ENCODE measurements around the gene STAG2. TPM values are rescaled to one million over a fixed set of nuclear protein-coding genes. Genes with fewer than 3 reads are reported as not detected.
"Not testable (repeated sequence)": the region's sequence is repeated elsewhere in the genome, so short reads cannot be mapped to it uniquely, and the experiment has no call there.

STAG2 gene
- polyA plus RNA-seq, 4 donors, result 19.7 to 76.6 (median 27.3) TPM

- Histone ChIP-seq H3K4me1 (ENCODE audit: control insufficient read depth in 3 of 3, insufficient read depth in 2 of 3, low read depth in 1 of 3, low read length in 2 of 3) (no peaks in the 10 kb centered on the region), H3K27ac (ENCODE audit: low read depth in 1 of 3, low read length in 2 of 3) (no peak overlapping the region), H3K9me3 (ENCODE audit: control insufficient read depth in 2 of 2, insufficient read depth in 1 of 2, low read depth in 1 of 2, low read length in 1 of 2) (no peaks in the 10 kb centered on the region), H3K27me3 (ENCODE audit: control insufficient read depth in 3 of 3, insufficient read depth in 3 of 3, low read length in 3 of 3) (no peaks in the 10 kb centered on the region), H3K4me3 (ENCODE audit: low read depth in 1 of 3, low read length in 3 of 3) (no peak overlapping the region), H3K36me3 (ENCODE audit: control insufficient read depth in 3 of 3, insufficient read depth in 2 of 3, low read depth in 1 of 3, low read length in 3 of 3) (peaks cover 0 to 4% (median 3%) of the 10 kb centered on the region in 3 donors)
- WGBS, 3 donors, result 91 to 96% (median 96%) methylated on average over 1 of the region's 1 CpG
- FAIRE-seq (peak; percentile 83), DNase-seq (no peak)
These were observed 65.0 kb downstream of the STAG2 start for GRCh38 chrX:124026529-124026928.

GRCh38 chrX:124028182-124028581 is 66.7 kb downstream of the STAG2 start:
- 79 to 95% (median 86%) methylated on average over 3 of the region's 3 CpGs for WGBS, 3 donors
- H3K4me3 ChIP-seq (ENCODE audit: low read depth in 1 of 3, low read length in 3 of 3), result no peak overlapping the region
- H3K4me1 ChIP-seq (ENCODE audit: control insufficient read depth in 3 of 3, insufficient read depth in 2 of 3, low read depth in 1 of 3, low read length in 2 of 3), result no peaks in the 10 kb centered on the region
- no peak for DNase-seq
- peaks cover 0 to 4% (median 3%) of the 10 kb centered on the region in 3 donors for H3K36me3 ChIP-seq (ENCODE audit: control insufficient read depth in 3 of 3, insufficient read depth in 2 of 3, low read depth in 1 of 3, low read length in 3 of 3)
- FAIRE-seq, result no peak
- no peaks in the 10 kb centered on the region for H3K27me3 ChIP-seq (ENCODE audit: control insufficient read depth in 3 of 3, insufficient read depth in 3 of 3, low read length in 3 of 3)
- H3K9me3 ChIP-seq (ENCODE audit: control insufficient read depth in 2 of 2, insufficient read depth in 1 of 2, low read depth in 1 of 2, low read length in 1 of 2), result no peaks in the 10 kb centered on the region
- H3K27ac ChIP-seq (ENCODE audit: low read depth in 1 of 3, low read length in 2 of 3), result no peak overlapping the region

GRCh38 chrX:124030520-124030919 is 69.0 kb downstream of the STAG2 start:
- no peaks in the 10 kb centered on the region for H3K9me3 ChIP-seq (ENCODE audit: control insufficient read depth in 2 of 2, insufficient read depth in 1 of 2, low read depth in 1 of 2, low read length in 1 of 2)
- DNase-seq (no peak), FAIRE-seq (no peak)
- 88 to 100% (median 97%) methylated on average over 1 of the region's 1 CpG for WGBS, 3 donors
- no peak overlapping the region for H3K27ac ChIP-seq (ENCODE audit: low read depth in 1 of 3, low read length in 2 of 3)
- no peaks in the 10 kb centered on the region for H3K27me3 ChIP-seq (ENCODE audit: control insufficient read depth in 3 of 3, insufficient read depth in 3 of 3, low read length in 3 of 3)
- peaks cover 0 to 4% (median 3%) of the 10 kb centered on the region in 3 donors for H3K36me3 ChIP-seq (ENCODE audit: control insufficient read depth in 3 of 3, insufficient read depth in 2 of 3, low read depth in 1 of 3, low read length in 3 of 3)
- no peaks in the 10 kb centered on the region for H3K4me1 ChIP-seq (ENCODE audit: control insufficient read depth in 3 of 3, insufficient read depth in 2 of 3, low read depth in 1 of 3, low read length in 2 of 3)
- no peak overlapping the region for H3K4me3 ChIP-seq (ENCODE audit: low read depth in 1 of 3, low read length in 3 of 3)

- Histone ChIP-seq H3K27me3 (ENCODE audit: control insufficient read depth in 3 of 3, insufficient read depth in 3 of 3, low read length in 3 of 3) (no peaks in the 10 kb centered on the region), H3K4me1 (ENCODE audit: control insufficient read depth in 3 of 3, insufficient read depth in 2 of 3, low read depth in 1 of 3, low read length in 2 of 3) (no peaks in the 10 kb centered on the region), H3K9me3 (ENCODE audit: control insufficient read depth in 2 of 2, insufficient read depth in 1 of 2, low read depth in 1 of 2, low read length in 1 of 2) (no peaks in the 10 kb centered on the region), H3K4me3 (ENCODE audit: low read depth in 1 of 3, low read length in 3 of 3) (no peak overlapping the region), H3K36me3 (ENCODE audit: control insufficient read depth in 3 of 3, insufficient read depth in 2 of 3, low read depth in 1 of 3, low read length in 3 of 3) (peaks cover 0 to 3% (median 0%) of the 10 kb centered on the region in 3 donors), H3K27ac (ENCODE audit: low read depth in 1 of 3, low read length in 2 of 3) (no peak overlapping the region)
- FAIRE-seq, result no peak
- WGBS, 3 donors, result 97 to 100% (median 100%) methylated on average over 1 of the region's 1 CpG
- no peak for DNase-seq
These were observed 72.3 kb downstream of the STAG2 start for GRCh38 chrX:124033821-124034220.

GRCh38 chrX:124035657-124036056 is 74.2 kb downstream of the STAG2 start:
- no peak for FAIRE-seq
- Histone ChIP-seq H3K27ac (ENCODE audit: low read depth in 1 of 3, low read length in 2 of 3) (no peak overlapping the region), H3K4me3 (ENCODE audit: low read depth in 1 of 3, low read length in 3 of 3) (no peak overlapping the region), H3K9me3 (ENCODE audit: control insufficient read depth in 2 of 2, insufficient read depth in 1 of 2, low read depth in 1 of 2, low read length in 1 of 2) (no peaks in the 10 kb centered on the region), H3K36me3 (ENCODE audit: control insufficient read depth in 3 of 3, insufficient read depth in 2 of 3, low read depth in 1 of 3, low read length in 3 of 3) (peaks cover 0 to 6% (median 0%) of the 10 kb centered on the region in 3 donors), H3K27me3 (ENCODE audit: control insufficient read depth in 3 of 3, insufficient read depth in 3 of 3, low read length in 3 of 3) (no peaks in the 10 kb centered on the region), H3K4me1 (ENCODE audit: control insufficient read depth in 3 of 3, insufficient read depth in 2 of 3, low read depth in 1 of 3, low read length in 2 of 3) (no peaks in the 10 kb centered on the region)
- 95 to 97% (median 96%) methylated on average over 2 of the region's 2 CpGs for WGBS, 3 donors
- no peak for DNase-seq

GRCh38 chrX:124042042-124042441 is 80.5 kb downstream of the STAG2 start:
- peaks cover 0 to 12% (median 3%) of the 10 kb centered on the region in 3 donors for H3K36me3 ChIP-seq (ENCODE audit: control insufficient read depth in 3 of 3, insufficient read depth in 2 of 3, low read depth in 1 of 3, low read length in 3 of 3)
- H3K4me3 ChIP-seq (ENCODE audit: low read depth in 1 of 3, low read length in 3 of 3), result no peak overlapping the region
- DNase-seq, result no peak
- H3K27me3 ChIP-seq (ENCODE audit: control insufficient read depth in 3 of 3, insufficient read depth in 3 of 3, low read length in 3 of 3), result no peaks in the 10 kb centered on the region
- FAIRE-seq, result no peak
- 60 to 84% (median 79%) methylated on average over 1 of the region's 1 CpG for WGBS, 3 donors
- H3K9me3 ChIP-seq (ENCODE audit: control insufficient read depth in 2 of 2, insufficient read depth in 1 of 2, low read depth in 1 of 2, low read length in 1 of 2), result no peaks in the 10 kb centered on the region
- H3K27ac ChIP-seq (ENCODE audit: low read depth in 1 of 3, low read length in 2 of 3), result no peak overlapping the region
- no peaks in the 10 kb centered on the region for H3K4me1 ChIP-seq (ENCODE audit: control insufficient read depth in 3 of 3, insufficient read depth in 2 of 3, low read depth in 1 of 3, low read length in 2 of 3)

- H3K4me3 ChIP-seq (ENCODE audit: low read depth in 1 of 3, low read length in 3 of 3), result no peak overlapping the region
- peaks cover 3 to 8% (median 3%) of the 10 kb centered on the region in 3 donors for H3K36me3 ChIP-seq (ENCODE audit: control insufficient read depth in 3 of 3, insufficient read depth in 2 of 3, low read depth in 1 of 3, low read length in 3 of 3)
- H3K9me3 ChIP-seq (ENCODE audit: control insufficient read depth in 2 of 2, insufficient read depth in 1 of 2, low read depth in 1 of 2, low read length in 1 of 2), result no peaks in the 10 kb centered on the region
- FAIRE-seq, result no peak
- no peaks in the 10 kb centered on the region for H3K4me1 ChIP-seq (ENCODE audit: control insufficient read depth in 3 of 3, insufficient read depth in 2 of 3, low read depth in 1 of 3, low read length in 2 of 3)
- no peak for DNase-seq
- H3K27me3 ChIP-seq (ENCODE audit: control insufficient read depth in 3 of 3, insufficient read depth in 3 of 3, low read length in 3 of 3), result no peaks in the 10 kb centered on the region
- H3K27ac ChIP-seq (ENCODE audit: low read depth in 1 of 3, low read length in 2 of 3), result no peak overlapping the region
- WGBS, 3 donors, result 71 to 96% (median 88%) methylated on average over 4 of the region's 4 CpGs
These were observed 83.6 kb downstream of the STAG2 start for GRCh38 chrX:124045109-124045508.

- H3K4me3 ChIP-seq (ENCODE audit: low read depth in 1 of 3, low read length in 3 of 3); H3K27ac ChIP-seq (ENCODE audit: low read depth in 1 of 3, low read length in 2 of 3); H3K4me1 ChIP-seq (ENCODE audit: control insufficient read depth in 3 of 3, insufficient read depth in 2 of 3, low read depth in 1 of 3, low read length in 2 of 3); FAIRE-seq; H3K27me3 ChIP-seq (ENCODE audit: control insufficient read depth in 3 of 3, insufficient read depth in 3 of 3, low read length in 3 of 3); H3K9me3 ChIP-seq (ENCODE audit: control insufficient read depth in 2 of 2, insufficient read depth in 1 of 2, low read depth in 1 of 2, low read length in 1 of 2); DNase-seq: not testable (repeated sequence)
- peaks cover 3 to 19% (median 3%) of the 10 kb centered on the region in 3 donors for H3K36me3 ChIP-seq (ENCODE audit: control insufficient read depth in 3 of 3, insufficient read depth in 2 of 3, low read depth in 1 of 3, low read length in 3 of 3)
- WGBS, 3 donors, result 79 to 88% (median 85%) methylated on average over 5 to 6 of the region's 6 CpGs
These were observed 122.9 kb downstream of the STAG2 start for GRCh38 chrX:124084417-124084816.

- no peaks in the 10 kb centered on the region for H3K27me3 ChIP-seq (ENCODE audit: control insufficient read depth in 3 of 3, insufficient read depth in 3 of 3, low read length in 3 of 3)
- peaks cover 3 to 18% (median 3%) of the 10 kb centered on the region in 3 donors for H3K36me3 ChIP-seq (ENCODE audit: control insufficient read depth in 3 of 3, insufficient read depth in 2 of 3, low read depth in 1 of 3, low read length in 3 of 3)
- WGBS, 3 donors, result 77 to 89% (median 80%) methylated on average over 2 of the region's 2 CpGs
- no peak overlapping the region for H3K4me3 ChIP-seq (ENCODE audit: low read depth in 1 of 3, low read length in 3 of 3)
- no peaks in the 10 kb centered on the region for H3K4me1 ChIP-seq (ENCODE audit: control insufficient read depth in 3 of 3, insufficient read depth in 2 of 3, low read depth in 1 of 3, low read length in 2 of 3)
- no peak for FAIRE-seq
- H3K27ac ChIP-seq (ENCODE audit: low read depth in 1 of 3, low read length in 2 of 3), result no peak overlapping the region
- DNase-seq, result no peak
- no peaks in the 10 kb centered on the region for H3K9me3 ChIP-seq (ENCODE audit: control insufficient read depth in 2 of 2, insufficient read depth in 1 of 2, low read depth in 1 of 2, low read length in 1 of 2)
These were observed 123.6 kb downstream of the STAG2 start for GRCh38 chrX:124085063-124085462.
